GM12875 (cell line): ENCODE data around the gene THSD7A.

ENCODE experiments used
- H3K4me3 ChIP-seq: one replicate; pipeline ENCODE4 v1.5.1; 2011; ENCODE audit warnings: low read depth, low read length, control low read depth
- CTCF ChIP-seq: IDR thresholded peaks from 2 replicates; pipeline ENCODE4 v1.5.1; 2011; ENCODE audit warnings: low read depth, mild to moderate bottlenecking, control low read depth, inconsistent platforms, low read length, moderate library complexity, borderline replicate concordance; ENCODE audit not compliant: insufficient read depth

The THSD7A gene

GRCh38 chr7:11584406-11585031, 247.5 kb downstream of the THSD7A start:
- TF ChIP-seq CTCF = no peak

GRCh38 chr7:11579141-11579540, 252.9 kb downstream of the THSD7A start:
- no peak overlapping the region for H3K4me3 ChIP-seq
- no peak for TF ChIP-seq CTCF

More at GRCh38 chr7:11584406-11585031, 247.5 kb downstream of the THSD7A start:
- H3K4me3 ChIP-seq = no peak overlapping the region

- no peak overlapping the region for H3K4me3 ChIP-seq
- no peak for TF ChIP-seq CTCF
These were observed 255.7 kb downstream of the THSD7A start for GRCh38 chr7:11576310-11576709.

GRCh38 chr7:11573128-11573750, 258.8 kb downstream of the THSD7A start:
- no peak for TF ChIP-seq CTCF
- H3K4me3 ChIP-seq = no peak overlapping the region

GRCh38 chr7:11570922-11571550, 261.0 kb downstream of the THSD7A start:
- no peak overlapping the region for H3K4me3 ChIP-seq
- TF ChIP-seq CTCF = no peak

- no peak overlapping the region for H3K4me3 ChIP-seq
- TF ChIP-seq CTCF = no peak
These were observed 261.8 kb downstream of the THSD7A start for GRCh38 chr7:11570205-11570604.

GRCh38 chr7:11567571-11567970, 264.4 kb downstream of the THSD7A start:
- no peak overlapping the region for H3K4me3 ChIP-seq
- TF ChIP-seq CTCF = no peak
